HCT116 (cell line): ENCODE data around the gene WHRN. TPM values are rescaled to one million over a fixed set of nuclear protein-coding genes. Genes with fewer than 3 reads are reported as not detected.

Experiments used
- ATAC-seq: fragments of 200-7000 bp; cut with Tn5 transposase; 2 replicates; pipeline ENCODE4 v1.9.1; 2020; ENCODE audit warnings: mild to moderate bottlenecking, moderate library complexity
- BruUV-seq: library from RNA; stranded (reverse); fragments of 400-500 nt; replicated peaks from 2 replicates; lab custom pipeline; 2021; lab: Mats Ljungman, UMichigan
- CTCF ChIA-PET: fragments of 300-600 bp; sonication (Branson Sonifier 250); formaldehyde crosslinking; loops from one replicate; lab custom pipeline; 2021; ENCODE audit warnings: antibody characterized with exemption; lab: Charles Lee
- POLR2A ChIA-PET: fragments of 300-600, 350-600 bp; sonication (Branson Sonifier 250); formaldehyde crosslinking; loops from one replicate; lab custom pipeline; 2021; ENCODE audit warnings: antibody characterized with exemption; lab: Charles Lee
- RAD21 ChIA-PET, 2 experiments: fragments of 300-600 bp; sonication (Branson Sonifier 250); formaldehyde crosslinking; loops; one replicate each; lab custom pipeline; 2023; ENCODE audit warnings: low total read pairs in 2 of 2; ENCODE audit not compliant: uncharacterized antibody in 2 of 2, unreplicated experiment in 2 of 2, low non-redundant PET in 1 of 2; lab: Charles Lee
- DNase-seq: peaks from one replicate; pipeline ENCODE4 v3.0.0-alpha.2; 2010; ENCODE audit warnings: low read depth, low spot score
- H2AFZ ChIP-seq: fragments of 200-600 bp; shearing (Covaris generic), sonication (generic); 2 replicates; pipeline ENCODE4 v1.6.1; 2017; ENCODE audit warnings: low read depth, mixed run types, mixed read lengths, antibody characterized with exemption, low read length; ENCODE audit not compliant: poor library complexity, severe bottlenecking
- H3K27ac ChIP-seq: 2 replicates; pipeline ENCODE4 v1.5.1; 2012; ENCODE audit warnings: low read depth, low read length
- H3K27me3 ChIP-seq: fragments of 200-600 bp; sonication (generic); 2 replicates; pipeline ENCODE4 v1.6.1; 2016; ENCODE audit warnings: mixed run types, low read length, mixed read lengths; ENCODE audit not compliant: insufficient read depth
- H3K36me3 ChIP-seq, 2 experiments: fragments of 200-500 bp in 1 of 2; fragments of 200-600 bp in 1 of 2; sonication (Bioruptor generic) in 1 of 2; sonication (generic) in 1 of 2; 2 replicates each; pipeline versions ENCODE4 v1.5.1 to v1.6.1; 2014 to 2016; ENCODE audit warnings: low read length in 2 of 2, inconsistent platforms in 1 of 2, mixed read lengths in 1 of 2, mixed run types in 1 of 2; ENCODE audit not compliant: insufficient read depth in 2 of 2, control insufficient read depth in 1 of 2
- H3K4me1 ChIP-seq, 2 experiments: fragments of 200-600 bp in 1 of 2; sonication (generic) in 1 of 2; 2 replicates each; pipeline versions ENCODE4 v1.5.1 to v1.6.1; 2012 to 2017; ENCODE audit warnings: low read length in 2 of 2, inconsistent platforms in 1 of 2, mild to moderate bottlenecking in 1 of 2, mixed read lengths in 1 of 2, mixed run types in 1 of 2, moderate library complexity in 1 of 2; ENCODE audit not compliant: insufficient read depth in 2 of 2, control insufficient read depth in 1 of 2
- H3K4me2 ChIP-seq: fragments of 200-600 bp; sonication (generic); 2 replicates; pipeline ENCODE4 v1.6.1; 2017; ENCODE audit warnings: mixed run types, low read length, mixed read lengths
- H3K4me3 ChIP-seq, 2 experiments: fragments of 200-600 bp in 1 of 2; sonication (generic) in 1 of 2; replicated peaks in 1 of 2; 2 replicates each; pipeline ENCODE4 v1.5.1; 2011 to 2016; ENCODE audit warnings: low read length in 2 of 2, control low read depth in 1 of 2, low read depth in 1 of 2, mild to moderate bottlenecking in 1 of 2, mixed read lengths in 1 of 2, mixed run types in 1 of 2
- H3K79me2 ChIP-seq: fragments of 200-600 bp; sonication (generic); 2 replicates; pipeline ENCODE4 v1.6.1; 2017; ENCODE audit warnings: mild to moderate bottlenecking, mixed run types, low read length, moderate library complexity, mixed read lengths; ENCODE audit not compliant: insufficient read depth
- H3K9ac ChIP-seq: fragments of 200-600 bp; sonication (generic); 2 replicates; pipeline ENCODE4 v1.6.1; 2016; ENCODE audit warnings: low read length, mixed read lengths
- H3K9me2 ChIP-seq: fragments of 200-600 bp; sonication (generic), shearing (Covaris generic); 2 replicates; pipeline ENCODE4 v1.6.1; 2017; ENCODE audit warnings: mixed run types, mild to moderate bottlenecking, moderate library complexity; ENCODE audit not compliant: insufficient read depth
- H3K9me3 ChIP-seq, 2 experiments: fragments of 200-500 bp in 1 of 2; fragments of 200-600 bp in 1 of 2; sonication (Bioruptor generic) in 1 of 2; sonication (generic) in 1 of 2; 2 replicates each; pipeline ENCODE4 v1.6.1; 2014 to 2017; ENCODE audit warnings: low read length in 2 of 2, mixed read lengths in 2 of 2, inconsistent platforms in 1 of 2, low read depth in 1 of 2, mild to moderate bottlenecking in 1 of 2, mixed run types in 1 of 2, moderate library complexity in 1 of 2; ENCODE audit not compliant: control insufficient read depth in 1 of 2, insufficient read depth in 1 of 2
- H4K20me1 ChIP-seq: fragments of 200-600 bp; sonication (generic), shearing (Covaris generic); 2 replicates; pipeline ENCODE4 v1.6.1; 2017; ENCODE audit warnings: mixed run types, mild to moderate bottlenecking, moderate library complexity; ENCODE audit not compliant: insufficient read depth
- JUND ChIP-seq: IDR thresholded peaks from 2 replicates; pipeline ENCODE4 v1.6.1; 2012
- RAD21 ChIP-seq: IDR thresholded peaks from 2 replicates; pipeline ENCODE4 v1.6.1; 2012; ENCODE audit warnings: low read depth, mild to moderate bottlenecking
- SIN3A ChIP-seq: IDR thresholded peaks from 2 replicates; pipeline ENCODE4 v1.6.1; 2012; ENCODE audit warnings: low read depth
- SRF ChIP-seq: IDR thresholded peaks from 2 replicates; pipeline ENCODE4 v1.6.1; 2012; ENCODE audit warnings: low read depth
- YY1 ChIP-seq: IDR thresholded peaks from 2 replicates; pipeline ENCODE4 v1.6.1; 2011; ENCODE audit warnings: low read length, low read depth, moderate library complexity, mild to moderate bottlenecking; ENCODE audit not compliant: insufficient replicate concordance; ENCODE audit errors: extremely low read depth
- ZBTB33 ChIP-seq: IDR thresholded peaks from 2 replicates; pipeline ENCODE4 v1.6.1; 2011; ENCODE audit warnings: mild to moderate bottlenecking, low read length, moderate library complexity; ENCODE audit not compliant: insufficient replicate concordance; ENCODE audit errors: extremely low read depth
- intact Hi-C: fragments of 100-400 bp; cut with micrococcal nuclease; formaldehyde crosslinking; loops from 2 replicates; pipeline ENCODE4 v1.10.0; 2022
- total RNA-seq: library from RNA; stranded (reverse); gene quantifications from one replicate; pipeline ENCODE4 v1.2.1, GENCODE V29; 2021; ENCODE audit not compliant: unreplicated experiment
- TF ChIP-seq, protein P1 (sequence below): IDR thresholded peaks from 2 replicates; pipeline ENCODE4 v1.6.1; 2012; ENCODE audit warnings: low read depth
- TF ChIP-seq, protein P2 (sequence below): IDR thresholded peaks from 2 replicates; pipeline ENCODE4 v1.6.1; 2012

WHRN gene
- total RNA-seq, 1 experiment from 2014 or later, result 12.8 TPM

DNA sequence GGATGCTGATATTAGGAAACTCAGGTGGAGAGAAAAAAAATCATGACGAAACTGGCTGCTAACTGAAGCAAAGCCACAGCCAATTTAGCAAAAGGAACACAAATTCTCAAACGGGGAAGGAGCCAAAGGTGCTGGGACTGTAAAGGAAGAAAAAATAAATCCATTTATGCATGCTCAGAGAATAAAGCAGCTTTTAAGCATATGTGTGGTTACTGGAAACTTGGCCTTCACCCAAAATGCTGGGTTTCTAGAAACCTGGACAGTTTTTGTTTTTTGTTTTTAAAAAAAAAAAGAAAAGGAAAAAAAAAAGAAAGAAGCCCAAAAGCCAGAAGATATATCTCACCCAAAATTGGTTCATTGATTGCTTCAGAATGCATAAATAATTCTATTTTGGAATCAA lies 8.0 kb downstream of the WHRN start:
- no peak for ATAC-seq
- intact Hi-C loops, result no loop called here
- Histone ChIP-seq H3K9me2 (no peaks in the 10 kb centered on the region), H3K4me1 (0 out of 4 replicates have a peak, but pooled peaks cover 0 to 6% of the 10 kb centered on the region in 2 experiments), H4K20me1 (no peaks in the 10 kb centered on the region), H3K79me2 (peaks cover 3% of the 10 kb centered on the region; the same call in 1 of the 2 replicates), H3K9ac (no peak overlapping the region), H3K36me3 (no peaks in the 10 kb centered on the region), H3K9me3 (no peaks in the 10 kb centered on the region), H3K4me3 (no peak overlapping the region), H3K27me3 (no peaks in the 10 kb centered on the region), H3K4me2 (no peak overlapping the region), H2AFZ (no peak overlapping the region), H3K27ac (no peak overlapping the region)
- TF ChIP-seq, protein P1, sequence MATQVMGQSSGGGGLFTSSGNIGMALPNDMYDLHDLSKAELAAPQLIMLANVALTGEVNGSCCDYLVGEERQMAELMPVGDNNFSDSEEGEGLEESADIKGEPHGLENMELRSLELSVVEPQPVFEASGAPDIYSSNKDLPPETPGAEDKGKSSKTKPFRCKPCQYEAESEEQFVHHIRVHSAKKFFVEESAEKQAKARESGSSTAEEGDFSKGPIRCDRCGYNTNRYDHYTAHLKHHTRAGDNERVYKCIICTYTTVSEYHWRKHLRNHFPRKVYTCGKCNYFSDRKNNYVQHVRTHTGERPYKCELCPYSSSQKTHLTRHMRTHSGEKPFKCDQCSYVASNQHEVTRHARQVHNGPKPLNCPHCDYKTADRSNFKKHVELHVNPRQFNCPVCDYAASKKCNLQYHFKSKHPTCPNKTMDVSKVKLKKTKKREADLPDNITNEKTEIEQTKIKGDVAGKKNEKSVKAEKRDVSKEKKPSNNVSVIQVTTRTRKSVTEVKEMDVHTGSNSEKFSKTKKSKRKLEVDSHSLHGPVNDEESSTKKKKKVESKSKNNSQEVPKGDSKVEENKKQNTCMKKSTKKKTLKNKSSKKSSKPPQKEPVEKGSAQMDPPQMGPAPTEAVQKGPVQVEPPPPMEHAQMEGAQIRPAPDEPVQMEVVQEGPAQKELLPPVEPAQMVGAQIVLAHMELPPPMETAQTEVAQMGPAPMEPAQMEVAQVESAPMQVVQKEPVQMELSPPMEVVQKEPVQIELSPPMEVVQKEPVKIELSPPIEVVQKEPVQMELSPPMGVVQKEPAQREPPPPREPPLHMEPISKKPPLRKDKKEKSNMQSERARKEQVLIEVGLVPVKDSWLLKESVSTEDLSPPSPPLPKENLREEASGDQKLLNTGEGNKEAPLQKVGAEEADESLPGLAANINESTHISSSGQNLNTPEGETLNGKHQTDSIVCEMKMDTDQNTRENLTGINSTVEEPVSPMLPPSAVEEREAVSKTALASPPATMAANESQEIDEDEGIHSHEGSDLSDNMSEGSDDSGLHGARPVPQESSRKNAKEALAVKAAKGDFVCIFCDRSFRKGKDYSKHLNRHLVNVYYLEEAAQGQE, result no peak
- TF ChIP-seq ZBTB33 (no peak), SIN3A (no peak), YY1 (no peak), RAD21 (no peak), JUND (no peak), SRF (no peak)
- TF ChIP-seq, protein P2, sequence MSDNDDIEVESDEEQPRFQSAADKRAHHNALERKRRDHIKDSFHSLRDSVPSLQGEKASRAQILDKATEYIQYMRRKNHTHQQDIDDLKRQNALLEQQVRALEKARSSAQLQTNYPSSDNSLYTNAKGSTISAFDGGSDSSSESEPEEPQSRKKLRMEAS, result no peak
- ChIA-PET POLR2A (no interaction called here), RAD21 (no interaction called here), CTCF (no interaction called here)
- BruUV-seq, result no TSS peak
- no peak for DNase-seq
